ENCODE data around the gene GRIK4.
"Not testable (repeated sequence)": the region's sequence is repeated elsewhere in the genome, so short reads cannot be mapped to it uniquely, and the experiment has no call there.

GRIK4 gene

GRCh38 chr11:120573756-120574354 lies 62.3 kb downstream of the GRIK4 start:
- no peaks in the 10 kb centered on the region for H3K36me3 ChIP-seq (ENCODE audit: insufficient read depth, low read depth, low read length)
- no peaks in the 10 kb centered on the region for H3K9me3 ChIP-seq (ENCODE audit: insufficient read depth, low read depth, low read length)
- no peak overlapping the region for H3K27ac ChIP-seq (ENCODE audit: low read length)
- no peak overlapping the region for H3K9ac ChIP-seq (ENCODE audit: low read depth, low read length)
- no peak overlapping the region for H3K4me3 ChIP-seq (ENCODE audit: low read length)
- H3K27me3 ChIP-seq (ENCODE audit: insufficient read depth, low read length): peaks cover 13% of the 10 kb centered on the region
- H3K4me1 ChIP-seq (ENCODE audit: insufficient read depth, low read length): peaks cover 16% of the 10 kb centered on the region; the same call in 1 of the 2 replicates

- Histone ChIP-seq H3K4me1 (ENCODE audit: insufficient read depth, low read length) (peaks cover 12% of the 10 kb centered on the region; the same call in 1 of the 2 replicates), H3K36me3 (ENCODE audit: insufficient read depth, low read depth, low read length) (no peaks in the 10 kb centered on the region), H3K4me3 (ENCODE audit: low read length) (no peak overlapping the region), H3K9me3 (ENCODE audit: insufficient read depth, low read depth, low read length) (no peaks in the 10 kb centered on the region), H3K27ac (ENCODE audit: low read length) (no peak overlapping the region), H3K9ac (ENCODE audit: low read depth, low read length) (no peak overlapping the region), H3K27me3 (ENCODE audit: insufficient read depth, low read length) (peaks cover 13% of the 10 kb centered on the region)
Observed at GRCh38 chr11:120574876-120575275, 63.3 kb downstream of the GRIK4 start.

GRCh38 chr11:120575461-120575860 lies 63.9 kb downstream of the GRIK4 start:
- H3K9me3 ChIP-seq (ENCODE audit: insufficient read depth, low read depth, low read length): no peaks in the 10 kb centered on the region
- no peak overlapping the region for H3K27ac ChIP-seq (ENCODE audit: low read length)
- H3K4me3 ChIP-seq (ENCODE audit: low read length): no peak overlapping the region
- H3K4me1 ChIP-seq (ENCODE audit: insufficient read depth, low read length): peaks cover 6% of the 10 kb centered on the region; the same call in 1 of the 2 replicates
- peaks cover 13% of the 10 kb centered on the region for H3K27me3 ChIP-seq (ENCODE audit: insufficient read depth, low read length)
- no peaks in the 10 kb centered on the region for H3K36me3 ChIP-seq (ENCODE audit: insufficient read depth, low read depth, low read length)
- no peak overlapping the region for H3K9ac ChIP-seq (ENCODE audit: low read depth, low read length)

- H3K27ac ChIP-seq (ENCODE audit: low read length): no peak overlapping the region
Observed at GRCh38 chr11:120576606-120577005, 65.1 kb downstream of the GRIK4 start.

GRCh38 chr11:120577041-120577440 lies 65.5 kb downstream of the GRIK4 start:
- Histone ChIP-seq H3K27me3 (ENCODE audit: insufficient read depth, low read length) (peaks cover under 1% of the 10 kb centered on the region; the same call in 1 of the 2 replicates), H3K9ac (ENCODE audit: low read depth, low read length) (no peak overlapping the region), H3K4me1 (ENCODE audit: insufficient read depth, low read length) (peaks cover 6% of the 10 kb centered on the region; the same call in 1 of the 2 replicates), H3K9me3 (ENCODE audit: insufficient read depth, low read depth, low read length) (no peaks in the 10 kb centered on the region), H3K36me3 (ENCODE audit: insufficient read depth, low read depth, low read length) (no peaks in the 10 kb centered on the region), H3K4me3 (ENCODE audit: low read length) (no peak overlapping the region), H3K27ac (ENCODE audit: low read length) (no peak overlapping the region)

More at GRCh38 chr11:120576606-120577005, 65.1 kb downstream of the GRIK4 start:
- Histone ChIP-seq H3K9me3 (ENCODE audit: insufficient read depth, low read depth, low read length) (no peaks in the 10 kb centered on the region), H3K9ac (ENCODE audit: low read depth, low read length) (no peak overlapping the region), H3K4me1 (ENCODE audit: insufficient read depth, low read length) (peaks cover 6% of the 10 kb centered on the region; the same call in 1 of the 2 replicates), H3K27me3 (ENCODE audit: insufficient read depth, low read length) (peaks cover 5% of the 10 kb centered on the region; the same call in 1 of the 2 replicates), H3K4me3 (ENCODE audit: low read length) (no peak overlapping the region), H3K36me3 (ENCODE audit: insufficient read depth, low read depth, low read length) (no peaks in the 10 kb centered on the region)

- H3K9me3 ChIP-seq (ENCODE audit: insufficient read depth, low read depth, low read length): no peaks in the 10 kb centered on the region; the same call in 1 of the 2 replicates
- no peak overlapping the region for H3K9ac ChIP-seq (ENCODE audit: low read depth, low read length)
- no peak overlapping the region for H3K4me3 ChIP-seq (ENCODE audit: low read length)
- H3K4me1 ChIP-seq (ENCODE audit: insufficient read depth, low read length): peaks cover 6% of the 10 kb centered on the region; the same call in 1 of the 2 replicates
- no peaks in the 10 kb centered on the region for H3K27me3 ChIP-seq (ENCODE audit: insufficient read depth, low read length)
- no peaks in the 10 kb centered on the region for H3K36me3 ChIP-seq (ENCODE audit: insufficient read depth, low read depth, low read length)
- no peak overlapping the region for H3K27ac ChIP-seq (ENCODE audit: low read length)
Observed at GRCh38 chr11:120577624-120578363, 66.2 kb downstream of the GRIK4 start.

GRCh38 chr11:120578596-120579154 lies 67.1 kb downstream of the GRIK4 start:
- no peak overlapping the region for H3K27ac ChIP-seq (ENCODE audit: low read length)
- peaks cover 2% of the 10 kb centered on the region; the same call in 1 of the 2 replicates for H3K9me3 ChIP-seq (ENCODE audit: insufficient read depth, low read depth, low read length)

GRCh38 chr11:120579611-120580031 lies 68.1 kb downstream of the GRIK4 start:
- H3K4me1 ChIP-seq (ENCODE audit: insufficient read depth, low read length): peaks cover 6% of the 10 kb centered on the region; the same call in 1 of the 2 replicates
- H3K27ac ChIP-seq (ENCODE audit: low read length): no peak overlapping the region
- H3K27me3 ChIP-seq (ENCODE audit: insufficient read depth, low read length): no peaks in the 10 kb centered on the region
- no peaks in the 10 kb centered on the region for H3K36me3 ChIP-seq (ENCODE audit: insufficient read depth, low read depth, low read length)
- no peak overlapping the region for H3K9ac ChIP-seq (ENCODE audit: low read depth, low read length)
- no peak overlapping the region for H3K4me3 ChIP-seq (ENCODE audit: low read length)
- peaks cover 2% of the 10 kb centered on the region; the same call in 1 of the 2 replicates for H3K9me3 ChIP-seq (ENCODE audit: insufficient read depth, low read depth, low read length)

More at GRCh38 chr11:120578596-120579154, 67.1 kb downstream of the GRIK4 start:
- Histone ChIP-seq H3K9ac (ENCODE audit: low read depth, low read length) (no peak overlapping the region), H3K4me1 (ENCODE audit: insufficient read depth, low read length) (peaks cover 6% of the 10 kb centered on the region; the same call in 1 of the 2 replicates), H3K36me3 (ENCODE audit: insufficient read depth, low read depth, low read length) (no peaks in the 10 kb centered on the region), H3K27me3 (ENCODE audit: insufficient read depth, low read length) (no peaks in the 10 kb centered on the region), H3K4me3 (ENCODE audit: low read length) (no peak overlapping the region)

- H3K9me3 ChIP-seq (ENCODE audit: insufficient read depth, low read depth, low read length): peaks cover 2% of the 10 kb centered on the region; the same call in 1 of the 2 replicates
- no peak overlapping the region for H3K27ac ChIP-seq (ENCODE audit: low read length)
- no peaks in the 10 kb centered on the region for H3K27me3 ChIP-seq (ENCODE audit: insufficient read depth, low read length)
- no peaks in the 10 kb centered on the region for H3K4me1 ChIP-seq (ENCODE audit: insufficient read depth, low read length)
- H3K9ac ChIP-seq (ENCODE audit: low read depth, low read length): no peak overlapping the region
- H3K4me3 ChIP-seq (ENCODE audit: low read length): no peak overlapping the region
- H3K36me3 ChIP-seq (ENCODE audit: insufficient read depth, low read depth, low read length): no peaks in the 10 kb centered on the region
Observed at GRCh38 chr11:120581313-120581712, 69.8 kb downstream of the GRIK4 start.

- not testable (repeated sequence) for H3K27me3 ChIP-seq (ENCODE audit: insufficient read depth, low read length); H3K27ac ChIP-seq (ENCODE audit: low read length); H3K9ac ChIP-seq (ENCODE audit: low read depth, low read length); H3K9me3 ChIP-seq (ENCODE audit: insufficient read depth, low read depth, low read length); H3K4me1 ChIP-seq (ENCODE audit: insufficient read depth, low read length); H3K36me3 ChIP-seq (ENCODE audit: insufficient read depth, low read depth, low read length); H3K4me3 ChIP-seq (ENCODE audit: low read length)
Observed at GRCh38 chr11:120582535-120582934, 71.0 kb downstream of the GRIK4 start.

GRCh38 chr11:120586072-120586471 lies 74.5 kb downstream of the GRIK4 start:
- H3K4me3 ChIP-seq (ENCODE audit: low read length): no peak overlapping the region
- H3K27me3 ChIP-seq (ENCODE audit: insufficient read depth, low read length): no peaks in the 10 kb centered on the region
- no peaks in the 10 kb centered on the region for H3K4me1 ChIP-seq (ENCODE audit: insufficient read depth, low read length)
- H3K27ac ChIP-seq (ENCODE audit: low read length): no peak overlapping the region
- H3K9ac ChIP-seq (ENCODE audit: low read depth, low read length): no peak overlapping the region
- H3K36me3 ChIP-seq (ENCODE audit: insufficient read depth, low read depth, low read length): no peaks in the 10 kb centered on the region
- H3K9me3 ChIP-seq (ENCODE audit: insufficient read depth, low read depth, low read length): peaks cover 2% of the 10 kb centered on the region; the same call in 1 of the 2 replicates
